ENCODE results near the gene MAN2A2.

The MAN2A2 gene

DNA sequence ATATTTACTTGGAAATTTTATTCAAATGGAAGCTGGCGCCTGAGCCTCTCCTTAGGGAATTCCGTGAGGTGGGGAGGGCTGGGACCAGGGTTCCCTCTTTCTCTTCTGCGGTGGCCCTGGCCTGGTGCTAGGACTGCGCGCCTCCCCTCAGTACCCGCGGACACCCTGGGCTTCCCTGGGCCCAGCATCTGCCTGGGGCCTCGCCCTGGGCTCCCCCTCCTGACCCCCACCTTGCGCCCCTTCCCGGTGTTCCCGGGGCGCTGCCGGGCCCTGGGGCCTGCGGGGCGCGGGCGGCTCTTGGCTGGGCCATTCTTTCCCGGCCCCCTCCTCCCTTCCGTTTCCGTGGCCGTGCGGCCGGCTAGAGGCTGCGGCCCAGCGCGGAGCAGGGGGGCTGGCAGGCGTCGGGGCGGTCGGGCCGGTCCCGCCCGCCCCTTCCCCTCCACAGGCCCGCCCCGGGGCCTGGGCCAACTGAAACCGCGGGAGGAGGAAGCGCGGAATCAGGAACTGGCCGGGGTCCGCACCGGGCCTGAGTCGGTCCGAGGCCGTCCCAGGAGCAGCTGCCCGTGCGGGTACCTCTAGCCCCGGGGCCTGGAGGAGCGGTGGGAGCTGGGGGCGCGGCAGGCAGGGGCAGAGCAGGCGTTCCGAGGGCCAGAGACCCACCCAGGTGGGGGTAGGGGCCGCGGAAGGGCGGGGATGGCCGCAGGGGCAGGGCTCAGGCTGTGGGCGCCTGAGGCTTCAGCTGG is 19.0 kb upstream of the MAN2A2 start, which contains the start of gene FES:
TSS of gene FES (plus strand) at position 529 of the 743 bp plus-strand sequence. CDS start 542 bp downstream, outside the sequence.
- H3K9ac ChIP-seq (ENCODE audit: low read depth in 1 of 2, low read length in 2 of 2) = peak within 1 kb of the TSS; percentile 57 to 77
- H3K9me3 ChIP-seq (ENCODE audit: control insufficient read depth in 1 of 2, low read length in 2 of 2) = no peaks in the 10 kb centered on the region
- peaks cover 16 to 32% of the 10 kb centered on the region in 2 donors for H3K36me3 ChIP-seq (ENCODE audit: control insufficient read depth in 1 of 2, insufficient read depth in 2 of 2, low read length in 2 of 2)
- no peaks in the 10 kb centered on the region for H3K27me3 ChIP-seq (ENCODE audit: control insufficient read depth in 1 of 2, insufficient read depth in 2 of 2, low read length in 2 of 2)
- H3K27ac ChIP-seq (ENCODE audit: low read depth, low read length) = peak within 1 kb of the TSS; percentile 77
- H3K4me1 ChIP-seq (ENCODE audit: control insufficient read depth in 1 of 2, insufficient read depth in 2 of 2, low read length in 2 of 2) = peaks cover 18 to 32% of the 10 kb centered on the region in 2 donors
- H3K4me3 ChIP-seq (ENCODE audit: low read depth in 1 of 2, low read length in 2 of 2) = peak within 1 kb of the TSS; percentile 50 to 66

GRCh38 chr15:90884719-90885431 is 18.2 kb upstream of the MAN2A2 start:
- Histone ChIP-seq H3K9me3 (ENCODE audit: control insufficient read depth in 1 of 2, low read length in 2 of 2) (no peaks in the 10 kb centered on the region), H3K27ac (ENCODE audit: low read depth, low read length) (peak overlapping the region; percentile 77), H3K4me3 (ENCODE audit: low read depth in 1 of 2, low read length in 2 of 2) (peak overlapping the region; percentile 50 to 66), H3K9ac (ENCODE audit: low read depth in 1 of 2, low read length in 2 of 2) (peak overlapping the region; percentile 57 to 77), H3K27me3 (ENCODE audit: control insufficient read depth in 1 of 2, insufficient read depth in 2 of 2, low read length in 2 of 2) (no peaks in the 10 kb centered on the region), H3K36me3 (ENCODE audit: control insufficient read depth in 1 of 2, insufficient read depth in 2 of 2, low read length in 2 of 2) (peaks cover 10 to 26% of the 10 kb centered on the region in 2 donors), H3K4me1 (ENCODE audit: control insufficient read depth in 1 of 2, insufficient read depth in 2 of 2, low read length in 2 of 2) (peaks cover 18 to 32% of the 10 kb centered on the region in 2 donors)

GRCh38 chr15:90885432-90886290 is 17.4 kb upstream of the MAN2A2 start:
- peak overlapping the region; percentile 27 for H3K27ac ChIP-seq (ENCODE audit: low read depth, low read length)
- peak overlapping the region; percentile 57 to 77 for H3K9ac ChIP-seq (ENCODE audit: low read depth in 1 of 2, low read length in 2 of 2)
- H3K4me1 ChIP-seq (ENCODE audit: control insufficient read depth in 1 of 2, insufficient read depth in 2 of 2, low read length in 2 of 2) = peaks cover 18 to 32% of the 10 kb centered on the region in 2 donors
- no peaks in the 10 kb centered on the region for H3K27me3 ChIP-seq (ENCODE audit: control insufficient read depth in 1 of 2, insufficient read depth in 2 of 2, low read length in 2 of 2)
- no peaks in the 10 kb centered on the region for H3K9me3 ChIP-seq (ENCODE audit: control insufficient read depth in 1 of 2, low read length in 2 of 2)
- peak overlapping the region; percentile 50 to 66 for H3K4me3 ChIP-seq (ENCODE audit: low read depth in 1 of 2, low read length in 2 of 2)
- peaks cover 8 to 24% of the 10 kb centered on the region in 2 donors for H3K36me3 ChIP-seq (ENCODE audit: control insufficient read depth in 1 of 2, insufficient read depth in 2 of 2, low read length in 2 of 2)

DNA sequence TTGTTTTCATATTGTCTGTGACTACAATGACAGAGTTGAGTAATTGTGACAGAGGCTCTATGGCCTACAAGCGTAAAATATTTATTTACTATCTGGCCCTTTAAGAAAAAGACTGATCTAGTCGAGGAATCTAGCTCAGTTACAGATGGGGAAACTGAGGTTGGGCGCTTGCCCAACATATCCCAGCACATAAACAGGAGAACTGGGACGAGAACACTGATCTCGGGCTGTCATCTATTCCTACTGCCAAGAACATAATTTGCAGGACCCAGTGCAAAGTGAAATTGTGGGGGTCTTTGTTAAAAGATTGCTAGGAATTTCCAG is 16.8 kb upstream of the MAN2A2 start:
- H3K27ac ChIP-seq (ENCODE audit: low read depth, low read length) = no peak overlapping the region
- H3K4me1 ChIP-seq (ENCODE audit: control insufficient read depth in 1 of 2, insufficient read depth in 2 of 2, low read length in 2 of 2) = peaks cover 18 to 32% of the 10 kb centered on the region in 2 donors
- H3K9ac ChIP-seq (ENCODE audit: low read depth in 1 of 2, low read length in 2 of 2) = peak overlapping the region in 1 of 2 donors; percentile 77
- no peaks in the 10 kb centered on the region for H3K9me3 ChIP-seq (ENCODE audit: control insufficient read depth in 1 of 2, low read length in 2 of 2)
- H3K4me3 ChIP-seq (ENCODE audit: low read depth in 1 of 2, low read length in 2 of 2) = no peak overlapping the region
- H3K36me3 ChIP-seq (ENCODE audit: control insufficient read depth in 1 of 2, insufficient read depth in 2 of 2, low read length in 2 of 2) = peaks cover 10 to 19% of the 10 kb centered on the region in 2 donors
- H3K27me3 ChIP-seq (ENCODE audit: control insufficient read depth in 1 of 2, insufficient read depth in 2 of 2, low read length in 2 of 2) = no peaks in the 10 kb centered on the region

DNA sequence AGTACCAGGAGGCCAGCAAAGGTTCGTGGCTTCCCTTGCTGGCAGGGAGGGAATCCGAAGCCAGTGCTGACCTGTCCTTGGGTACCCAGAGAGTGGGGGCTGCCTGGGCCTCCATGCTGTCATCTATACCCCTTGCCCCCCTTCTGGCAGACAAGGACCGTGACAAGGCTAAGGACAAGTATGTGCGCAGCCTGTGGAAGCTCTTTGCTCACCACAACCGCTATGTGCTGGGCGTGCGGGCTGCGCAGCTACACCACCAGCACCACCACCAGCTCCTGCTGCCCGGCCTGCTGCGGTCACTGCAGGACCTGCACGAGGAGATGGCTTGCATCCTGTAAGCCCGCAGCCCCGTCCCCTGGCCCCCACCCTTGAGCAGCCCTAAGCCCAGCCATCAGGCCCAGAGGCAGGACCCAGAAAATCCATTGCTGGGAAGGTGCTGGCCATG is 16.0 kb upstream of the MAN2A2 start:
- H3K4me1 ChIP-seq (ENCODE audit: control insufficient read depth in 1 of 2, insufficient read depth in 2 of 2, low read length in 2 of 2) = peaks cover 18 to 32% of the 10 kb centered on the region in 2 donors
- H3K36me3 ChIP-seq (ENCODE audit: control insufficient read depth in 1 of 2, insufficient read depth in 2 of 2, low read length in 2 of 2) = peaks cover 7 to 17% of the 10 kb centered on the region in 2 donors
- no peak overlapping the region for H3K9ac ChIP-seq (ENCODE audit: low read depth in 1 of 2, low read length in 2 of 2)
- no peak overlapping the region for H3K27ac ChIP-seq (ENCODE audit: low read depth, low read length)
- no peaks in the 10 kb centered on the region for H3K27me3 ChIP-seq (ENCODE audit: control insufficient read depth in 1 of 2, insufficient read depth in 2 of 2, low read length in 2 of 2)
- H3K9me3 ChIP-seq (ENCODE audit: control insufficient read depth in 1 of 2, low read length in 2 of 2) = no peaks in the 10 kb centered on the region
- H3K4me3 ChIP-seq (ENCODE audit: low read depth in 1 of 2, low read length in 2 of 2) = no peak overlapping the region

- no peaks in the 10 kb centered on the region for H3K9me3 ChIP-seq (ENCODE audit: control insufficient read depth in 1 of 2, low read length in 2 of 2)
- no peak overlapping the region for H3K27ac ChIP-seq (ENCODE audit: low read depth, low read length)
- no peaks in the 10 kb centered on the region for H3K27me3 ChIP-seq (ENCODE audit: control insufficient read depth in 1 of 2, insufficient read depth in 2 of 2, low read length in 2 of 2)
- H3K4me1 ChIP-seq (ENCODE audit: control insufficient read depth in 1 of 2, insufficient read depth in 2 of 2, low read length in 2 of 2) = peaks cover 7 to 22% of the 10 kb centered on the region in 2 donors
- H3K4me3 ChIP-seq (ENCODE audit: low read depth in 1 of 2, low read length in 2 of 2) = no peak overlapping the region
- H3K9ac ChIP-seq (ENCODE audit: low read depth in 1 of 2, low read length in 2 of 2) = no peak overlapping the region
- H3K36me3 ChIP-seq (ENCODE audit: control insufficient read depth in 1 of 2, insufficient read depth in 2 of 2, low read length in 2 of 2) = peaks cover 6 to 31% of the 10 kb centered on the region in 2 donors
These were observed 13.8 kb upstream of the MAN2A2 start for GRCh38 chr15:90889313-90889730.

GRCh38 chr15:90889736-90890456 is 13.2 kb upstream of the MAN2A2 start:
- no peak overlapping the region for H3K9ac ChIP-seq (ENCODE audit: low read depth in 1 of 2, low read length in 2 of 2)
- H3K9me3 ChIP-seq (ENCODE audit: control insufficient read depth in 1 of 2, low read length in 2 of 2) = no peaks in the 10 kb centered on the region
- H3K4me1 ChIP-seq (ENCODE audit: control insufficient read depth in 1 of 2, insufficient read depth in 2 of 2, low read length in 2 of 2) = peaks cover 7 to 17% of the 10 kb centered on the region in 2 donors
- peaks cover 6 to 31% of the 10 kb centered on the region in 2 donors for H3K36me3 ChIP-seq (ENCODE audit: control insufficient read depth in 1 of 2, insufficient read depth in 2 of 2, low read length in 2 of 2)
- no peak overlapping the region for H3K4me3 ChIP-seq (ENCODE audit: low read depth in 1 of 2, low read length in 2 of 2)
- no peak overlapping the region for H3K27ac ChIP-seq (ENCODE audit: low read depth, low read length)
- H3K27me3 ChIP-seq (ENCODE audit: control insufficient read depth in 1 of 2, insufficient read depth in 2 of 2, low read length in 2 of 2) = no peaks in the 10 kb centered on the region

GRCh38 chr15:90890839-90891238 is 12.3 kb upstream of the MAN2A2 start:
- Histone ChIP-seq H3K4me1 (ENCODE audit: control insufficient read depth in 1 of 2, insufficient read depth in 2 of 2, low read length in 2 of 2) (peaks cover under 1 to 9% of the 10 kb centered on the region in 2 donors), H3K9me3 (ENCODE audit: control insufficient read depth in 1 of 2, low read length in 2 of 2) (no peaks in the 10 kb centered on the region), H3K27ac (ENCODE audit: low read depth, low read length) (no peak overlapping the region), H3K9ac (ENCODE audit: low read depth in 1 of 2, low read length in 2 of 2) (no peak overlapping the region), H3K36me3 (ENCODE audit: control insufficient read depth in 1 of 2, insufficient read depth in 2 of 2, low read length in 2 of 2) (peaks cover 6 to 37% of the 10 kb centered on the region in 2 donors), H3K27me3 (ENCODE audit: control insufficient read depth in 1 of 2, insufficient read depth in 2 of 2, low read length in 2 of 2) (no peaks in the 10 kb centered on the region), H3K4me3 (ENCODE audit: low read depth in 1 of 2, low read length in 2 of 2) (no peak overlapping the region)

GRCh38 chr15:90891346-90891949 is 11.7 kb upstream of the MAN2A2 start:
- Histone ChIP-seq H3K4me1 (ENCODE audit: control insufficient read depth in 1 of 2, insufficient read depth in 2 of 2, low read length in 2 of 2) (peaks cover 0 to 3% of the 10 kb centered on the region in 2 donors), H3K4me3 (ENCODE audit: low read depth in 1 of 2, low read length in 2 of 2) (no peak overlapping the region), H3K36me3 (ENCODE audit: control insufficient read depth in 1 of 2, insufficient read depth in 2 of 2, low read length in 2 of 2) (peaks cover 6 to 37% of the 10 kb centered on the region in 2 donors), H3K9me3 (ENCODE audit: control insufficient read depth in 1 of 2, low read length in 2 of 2) (no peaks in the 10 kb centered on the region), H3K27ac (ENCODE audit: low read depth, low read length) (no peak overlapping the region), H3K9ac (ENCODE audit: low read depth in 1 of 2, low read length in 2 of 2) (no peak overlapping the region), H3K27me3 (ENCODE audit: control insufficient read depth in 1 of 2, insufficient read depth in 2 of 2, low read length in 2 of 2) (no peaks in the 10 kb centered on the region)

Measured in duodenal mucosa (tissue), 2 donors.